DLD1 (cell line): ENCODE data around the gene FSTL4.

Experiments used
- in situ Hi-C: cut with HindIII; loops from 2 replicates; pipeline ENCODE4 v1.10.0; 2017; ENCODE audit warnings: low sequenced_read_pairs

Gene FSTL4

DNA sequence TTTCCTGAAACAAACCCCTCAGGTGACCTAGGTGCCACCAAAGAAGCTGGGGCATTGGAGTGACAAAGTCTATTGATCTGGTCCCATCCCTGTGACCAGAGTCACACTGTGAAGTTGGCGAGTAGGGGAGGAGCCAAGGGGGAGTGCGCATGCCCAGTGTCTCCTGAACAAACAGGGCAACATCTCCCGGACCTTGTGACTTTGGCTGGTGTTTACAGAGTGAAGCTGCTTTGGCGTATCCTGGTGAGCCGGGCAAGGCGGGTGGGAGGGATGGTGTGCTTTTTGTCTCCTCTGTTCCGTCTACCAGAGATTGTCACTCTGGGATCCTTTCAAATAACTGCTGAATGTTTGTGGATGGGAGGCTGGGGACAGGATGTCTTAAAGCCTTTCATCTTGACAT, 356.1 kb downstream of the FSTL4 start:
- in situ Hi-C loops: no loop called here

DNA sequence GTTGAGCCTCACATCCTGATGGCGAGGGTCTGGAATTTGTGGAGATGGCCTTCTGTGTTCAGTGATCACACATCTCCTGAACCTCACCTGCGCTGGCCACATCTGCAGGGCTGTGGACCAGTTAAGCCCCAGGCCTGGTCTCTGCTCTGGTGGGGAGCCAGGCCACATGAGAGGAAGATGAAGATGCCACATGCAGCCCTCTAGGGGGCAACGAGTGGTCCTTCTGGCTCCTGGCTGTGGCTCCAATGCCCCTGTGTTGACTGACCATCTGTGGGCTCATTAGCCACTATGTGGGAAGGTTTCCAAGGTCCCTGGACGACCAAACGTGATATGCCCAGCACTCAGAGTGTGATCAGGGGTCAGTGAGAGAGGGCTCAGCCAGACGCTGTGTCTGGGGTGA, 357.5 kb downstream of the FSTL4 start:
- in situ Hi-C loops: no loop called here

DNA sequence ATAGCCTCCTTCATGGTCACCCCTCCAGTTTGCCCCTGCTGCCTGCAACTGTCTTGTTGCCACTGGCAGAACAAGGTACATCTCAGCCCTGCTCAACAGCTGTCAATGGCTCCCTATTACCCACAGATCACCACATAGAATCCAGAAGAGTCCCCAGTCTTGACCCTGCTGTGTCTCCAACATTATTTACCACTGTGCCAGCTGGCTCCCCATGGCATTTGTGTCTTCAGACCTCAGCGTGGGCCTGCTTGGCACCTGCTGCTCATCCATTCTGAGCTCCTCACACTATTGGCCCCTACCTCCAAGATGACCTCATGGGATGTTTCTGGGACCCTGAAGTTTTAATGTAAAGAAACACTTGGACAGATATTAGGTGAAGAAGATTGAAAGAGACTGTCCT, 358.7 kb downstream of the FSTL4 start:
- in situ Hi-C loops: no loop called here

DNA sequence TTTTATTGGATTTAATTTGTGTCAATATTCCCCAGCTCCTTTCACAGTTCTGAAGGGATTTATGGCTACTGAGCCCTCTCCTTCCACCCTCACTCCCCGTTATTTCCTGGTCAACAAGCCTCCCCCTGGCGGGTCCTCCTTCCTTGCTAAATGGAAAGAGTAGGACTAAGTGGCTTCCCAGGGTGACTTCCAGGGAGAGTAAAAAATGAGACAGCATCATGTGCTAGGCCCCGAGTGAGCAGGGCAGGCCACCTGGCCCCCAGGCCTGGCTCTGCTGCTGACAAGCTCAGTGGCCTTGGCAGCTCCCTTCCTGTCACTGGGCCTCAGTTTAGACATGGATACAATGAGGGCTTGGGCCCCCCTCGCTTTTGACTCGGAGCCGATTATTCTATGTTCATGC, 359.3 kb downstream of the FSTL4 start:
- in situ Hi-C loops: no loop called here

DNA sequence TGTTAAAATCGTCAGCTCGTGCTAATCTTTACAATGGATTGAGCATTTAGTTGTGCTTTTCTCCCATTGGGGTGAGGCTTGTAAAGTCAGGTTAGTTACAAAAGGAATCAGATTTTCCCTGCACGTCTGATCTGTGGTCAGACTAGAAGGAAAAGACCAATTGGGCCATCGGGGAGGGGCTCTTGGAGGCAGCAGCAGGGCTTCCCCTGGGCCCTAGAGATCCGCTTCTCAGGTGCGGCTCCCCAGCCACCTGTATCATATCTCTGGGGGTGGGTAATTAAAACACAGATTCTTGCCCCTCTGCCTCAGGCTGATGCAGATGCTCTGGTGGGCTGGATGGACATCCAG, 360.2 kb downstream of the FSTL4 start:
- in situ Hi-C loops: no loop called here

- in situ Hi-C loops: no loop called here
These were observed 360.8 kb downstream of the FSTL4 start for GRCh38 chr5:133251296-133252132.

DNA sequence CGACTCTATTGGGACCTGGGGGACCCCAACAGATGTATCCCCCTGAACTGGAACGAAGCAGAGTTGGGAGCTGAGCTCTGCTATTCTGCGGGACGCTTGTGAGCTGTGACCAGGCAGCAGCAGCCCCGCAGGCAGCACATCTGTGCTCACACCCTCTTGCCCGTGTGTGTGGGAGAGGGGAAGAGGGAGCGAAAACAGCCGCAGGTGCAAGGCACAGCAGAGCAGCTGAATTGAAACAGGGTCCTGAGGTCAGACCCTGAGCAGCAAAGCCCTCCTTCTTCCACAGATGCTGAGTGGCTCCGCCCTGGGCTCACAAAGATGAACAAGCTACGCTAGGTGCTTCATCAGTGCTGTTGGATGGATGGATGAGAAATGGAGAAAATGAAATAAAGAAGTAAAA, 361.8 kb downstream of the FSTL4 start:
- in situ Hi-C loops: no loop called here

DNA sequence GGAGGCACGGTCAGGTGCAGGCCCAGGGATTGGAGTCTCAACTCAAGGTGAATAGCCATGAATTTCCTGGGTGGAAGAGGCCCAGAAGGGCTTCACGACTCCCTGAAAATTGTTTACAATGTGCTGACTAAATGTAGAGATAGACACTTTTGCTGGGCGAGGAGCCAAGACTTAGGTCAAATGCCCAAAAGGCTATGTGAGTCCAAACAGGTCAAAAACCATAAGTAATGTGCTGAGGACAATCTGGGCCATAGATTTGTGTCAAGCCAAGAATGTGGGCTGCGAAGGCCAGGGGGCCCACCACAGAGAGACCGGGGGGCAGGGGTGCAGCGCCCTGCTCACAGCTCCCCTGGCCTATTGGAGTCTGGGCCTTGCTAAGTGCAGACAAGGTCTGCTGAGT, 362.7 kb downstream of the FSTL4 start:
- in situ Hi-C loops: no loop called here

- in situ Hi-C loops: no loop called here
These were observed 364.3 kb downstream of the FSTL4 start for GRCh38 chr5:133247881-133248624.

DNA sequence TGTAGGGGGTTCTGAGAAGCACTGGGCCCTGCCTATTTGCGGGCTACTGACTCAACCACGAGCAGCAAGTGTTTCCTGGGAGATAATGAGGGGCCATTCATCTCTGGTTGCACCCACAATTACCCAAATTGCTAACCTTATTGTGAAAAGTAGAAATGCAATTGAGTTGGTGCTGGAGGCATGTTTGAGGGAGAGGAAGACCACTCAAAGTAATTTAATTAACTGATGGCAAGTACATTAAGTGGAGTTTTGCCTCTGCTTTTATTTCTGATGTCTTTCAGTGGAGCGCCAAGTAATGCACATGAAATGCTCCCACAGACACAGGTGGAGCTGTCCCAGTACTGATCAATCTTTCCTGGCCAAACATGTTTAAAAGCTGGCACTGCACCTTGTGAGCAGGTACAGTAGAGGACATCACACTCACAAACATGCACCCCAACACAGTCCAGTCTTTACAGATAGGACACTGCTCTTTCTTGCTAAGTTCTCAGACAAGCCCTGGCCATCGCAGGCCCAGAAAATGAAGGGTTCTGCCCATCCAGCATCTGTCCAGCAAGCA, 365.1 kb downstream of the FSTL4 start:
- in situ Hi-C loops: no loop called here

DNA sequence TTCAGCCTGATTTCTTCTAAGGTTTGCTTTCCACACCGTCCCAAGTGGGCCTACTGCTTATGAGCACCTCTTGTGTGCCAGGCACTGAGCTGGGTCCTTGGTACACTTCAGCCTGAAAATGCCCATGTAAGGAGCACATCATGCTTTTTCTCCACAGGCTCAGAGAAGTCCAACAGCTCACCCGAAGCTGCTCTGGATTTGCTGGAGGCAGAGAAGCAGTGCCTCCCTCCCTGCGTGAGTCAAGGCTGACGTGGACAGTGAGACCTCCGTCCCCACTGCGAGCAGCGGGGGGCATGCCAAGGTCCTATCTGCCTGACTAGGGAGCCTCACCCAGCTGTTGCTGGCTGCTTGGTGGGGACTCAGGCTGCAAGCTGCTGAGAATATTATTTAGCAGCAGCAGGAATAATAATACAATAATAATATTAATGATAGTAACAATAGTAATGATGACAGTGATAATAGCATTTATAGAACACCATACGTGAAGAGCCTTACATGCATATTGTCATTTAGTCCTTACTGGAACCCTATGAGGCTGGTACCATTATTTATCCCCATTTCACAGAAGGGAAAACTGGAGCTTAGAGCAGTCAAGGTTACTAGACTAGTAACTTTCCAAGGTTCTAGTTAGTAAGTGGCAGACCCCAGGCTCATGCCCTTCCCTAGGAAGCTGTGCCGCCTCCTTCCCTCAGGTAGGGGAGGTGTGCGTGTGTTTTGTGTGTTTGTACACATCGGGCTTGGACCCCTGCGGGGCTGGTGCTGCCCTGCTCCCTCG, 365.8 kb downstream of the FSTL4 start:
- in situ Hi-C loops: no loop called here

GRCh38 chr5:133246053-133246370, 366.3 kb downstream of the FSTL4 start:
- in situ Hi-C loops: no loop called here

DNA sequence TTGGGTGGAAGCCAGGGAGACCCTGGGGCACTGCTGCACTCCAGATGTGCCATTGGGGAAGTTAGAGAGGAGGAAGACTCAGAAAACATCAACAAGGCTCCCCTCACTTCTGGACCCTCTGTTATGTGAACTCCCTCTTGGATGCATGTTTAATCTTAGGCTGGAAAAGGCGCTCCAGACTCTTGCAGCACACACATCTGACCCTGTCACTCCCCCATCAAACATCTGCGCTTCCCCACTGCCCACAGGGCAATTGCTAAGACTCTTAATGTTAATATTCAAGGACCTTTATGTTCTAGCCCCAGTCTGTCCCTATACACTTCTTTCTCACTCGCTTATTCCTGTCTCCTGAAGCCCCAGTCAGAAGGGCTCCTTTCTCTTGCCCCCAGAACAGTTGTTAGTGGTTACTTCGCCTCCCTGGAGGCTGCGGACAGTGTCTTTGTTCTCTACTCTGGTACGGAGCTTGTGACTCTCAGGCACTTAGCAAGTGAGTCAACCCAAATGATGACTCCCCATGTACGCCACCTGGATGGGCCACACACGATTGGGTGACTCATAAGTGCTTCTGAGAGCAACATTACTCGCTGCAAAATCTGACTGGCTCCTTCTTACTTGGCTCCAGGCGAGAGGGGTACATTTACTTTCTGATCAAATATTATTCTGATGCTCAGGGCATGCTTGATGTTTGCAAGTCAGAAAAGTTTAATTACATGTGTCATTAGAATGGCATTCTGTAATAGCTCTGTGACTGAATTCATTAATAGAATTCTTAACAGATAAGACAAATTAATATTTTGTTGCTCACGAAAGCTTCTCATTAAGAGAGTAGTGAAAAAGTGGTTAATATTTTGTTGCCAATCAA, 366.9 kb downstream of the FSTL4 start:
- in situ Hi-C loops: no loop called here

- in situ Hi-C loops: no loop called here
These were observed 368.1 kb downstream of the FSTL4 start for GRCh38 chr5:133244242-133244641.

GRCh38 chr5:133243196-133243595, 369.1 kb downstream of the FSTL4 start:
- in situ Hi-C loops: no loop called here

DNA sequence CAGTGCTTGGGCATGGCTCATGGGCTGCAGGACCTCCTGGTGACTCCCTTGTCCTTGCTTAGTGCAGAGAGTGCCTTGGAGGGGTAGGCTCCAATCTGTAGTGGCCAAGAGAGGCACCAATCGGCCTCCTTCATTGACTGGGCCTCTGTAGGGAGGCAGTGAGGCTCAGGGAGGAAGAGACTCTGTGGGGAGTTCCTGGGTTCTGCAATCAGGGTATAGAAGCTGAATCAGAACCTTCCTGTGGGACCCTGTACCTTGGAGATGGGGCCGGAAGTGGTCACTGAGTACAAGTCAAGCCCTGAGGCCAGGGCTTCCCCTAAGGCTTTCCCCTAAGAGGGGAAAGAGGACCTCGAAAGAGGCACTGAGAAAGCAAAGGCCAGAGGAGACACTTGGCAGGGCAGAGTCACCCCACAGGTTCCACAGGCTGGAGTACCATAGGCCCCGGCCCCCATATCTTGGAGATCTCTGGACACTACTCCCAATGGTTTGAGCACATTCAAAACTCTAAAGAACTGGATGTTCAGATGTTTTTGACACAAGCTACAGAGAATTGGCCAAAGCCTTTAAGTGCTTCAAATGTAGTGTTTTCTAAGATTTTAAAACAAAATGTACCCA, 370.0 kb downstream of the FSTL4 start:
- in situ Hi-C loops: no loop called here

DNA sequence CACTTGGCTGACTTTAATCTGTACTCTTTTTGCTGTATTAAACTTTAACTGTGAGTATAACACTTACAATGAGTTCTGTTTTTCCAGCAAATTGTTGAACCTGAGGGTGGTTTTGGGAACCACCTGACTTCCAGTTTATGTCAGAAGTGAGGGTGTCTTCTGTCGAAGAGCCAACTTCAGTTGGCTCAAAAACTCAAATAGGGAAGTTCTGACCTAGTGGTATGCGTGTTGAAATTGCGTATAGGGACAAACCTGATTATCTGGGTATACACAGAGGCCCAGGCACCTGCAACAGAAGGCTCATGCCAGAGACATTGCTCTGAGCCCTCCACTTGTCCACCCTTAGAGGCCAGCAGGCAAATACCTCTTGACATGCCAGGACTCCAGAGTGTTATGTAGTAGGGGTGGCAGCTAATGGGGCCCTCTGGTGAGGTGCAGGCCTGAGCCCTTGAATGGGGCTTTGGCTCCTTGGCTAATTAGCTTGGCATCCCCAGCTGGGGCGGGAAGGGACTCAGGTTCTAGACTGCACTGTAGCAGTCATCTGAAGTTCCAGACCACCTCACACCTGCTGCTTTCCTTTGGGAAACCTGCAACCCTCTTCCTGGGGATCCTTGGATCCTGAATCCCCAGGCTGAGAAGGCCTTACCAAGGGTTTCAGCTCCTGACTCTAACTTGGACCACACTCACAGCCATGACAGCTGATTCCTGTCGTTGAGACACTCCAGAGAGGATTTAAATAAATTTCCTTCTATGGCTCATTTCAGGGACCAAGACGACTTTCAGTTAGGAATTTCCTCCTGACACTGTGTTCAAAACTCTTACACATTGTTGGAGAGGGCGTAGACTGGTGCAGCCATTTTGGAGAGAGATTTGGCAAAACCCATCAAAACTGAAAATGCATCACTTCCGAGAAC, 370.9 kb downstream of the FSTL4 start:
- in situ Hi-C loops: no loop called here

- in situ Hi-C loops: no loop called here
These were observed 371.8 kb downstream of the FSTL4 start for GRCh38 chr5:133240425-133241091.
